HUDEP-2 (cell line): ENCODE data around the gene GSTA5.
"Not testable (repeated sequence)": the region's sequence is repeated elsewhere in the genome, so short reads cannot be mapped to it uniquely, and the experiment has no call there.

Source experiments
- DNase-seq, 76 experiments: peaks; one replicate each; lab custom pipeline; 2025; ENCODE audit not compliant: unreplicated experiment in 76 of 76; lab: John Stamatoyannopoulos, UW

Gene GSTA5

GRCh38 chr6:52799272-52799671 lies 41.3 kb downstream of the GSTA5 start:
- not testable (repeated sequence) for DNase-seq

- not testable (repeated sequence) for DNase-seq
Measured at GRCh38 chr6:52794366-52794765, 46.2 kb downstream of the GSTA5 start.

DNA sequence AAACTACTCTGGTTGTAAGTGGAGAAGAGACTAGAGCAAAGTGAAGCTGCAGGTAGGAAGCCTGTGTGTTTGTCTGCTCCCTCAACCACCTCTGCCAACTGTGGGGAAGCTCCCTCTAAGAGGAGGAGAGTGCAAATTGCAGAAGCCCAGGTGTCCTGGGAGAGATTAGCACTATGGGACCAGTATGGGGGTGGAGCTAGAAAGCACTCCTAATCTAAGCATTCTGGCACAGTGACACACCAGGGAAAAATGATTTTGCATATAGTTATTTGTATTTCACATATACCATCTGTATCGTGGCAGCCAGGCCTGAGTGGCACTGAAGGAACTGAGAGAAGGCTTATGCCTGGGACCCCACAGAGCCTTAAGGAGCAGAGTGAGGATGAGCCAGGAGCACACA lies 49.8 kb downstream of the GSTA5 start:
- no peak for DNase-seq

GRCh38 chr6:52789658-52790057 lies 51.0 kb downstream of the GSTA5 start:
- not testable (repeated sequence) for DNase-seq

- DNase-seq, result peak in 5 of 76 experiments; percentile 12 to 21 (median 14)
Measured at GRCh38 chr6:52788478-52788877, 52.1 kb downstream of the GSTA5 start.

GRCh38 chr6:52787917-52788316 lies 52.7 kb downstream of the GSTA5 start:
- no peak for DNase-seq

DNA sequence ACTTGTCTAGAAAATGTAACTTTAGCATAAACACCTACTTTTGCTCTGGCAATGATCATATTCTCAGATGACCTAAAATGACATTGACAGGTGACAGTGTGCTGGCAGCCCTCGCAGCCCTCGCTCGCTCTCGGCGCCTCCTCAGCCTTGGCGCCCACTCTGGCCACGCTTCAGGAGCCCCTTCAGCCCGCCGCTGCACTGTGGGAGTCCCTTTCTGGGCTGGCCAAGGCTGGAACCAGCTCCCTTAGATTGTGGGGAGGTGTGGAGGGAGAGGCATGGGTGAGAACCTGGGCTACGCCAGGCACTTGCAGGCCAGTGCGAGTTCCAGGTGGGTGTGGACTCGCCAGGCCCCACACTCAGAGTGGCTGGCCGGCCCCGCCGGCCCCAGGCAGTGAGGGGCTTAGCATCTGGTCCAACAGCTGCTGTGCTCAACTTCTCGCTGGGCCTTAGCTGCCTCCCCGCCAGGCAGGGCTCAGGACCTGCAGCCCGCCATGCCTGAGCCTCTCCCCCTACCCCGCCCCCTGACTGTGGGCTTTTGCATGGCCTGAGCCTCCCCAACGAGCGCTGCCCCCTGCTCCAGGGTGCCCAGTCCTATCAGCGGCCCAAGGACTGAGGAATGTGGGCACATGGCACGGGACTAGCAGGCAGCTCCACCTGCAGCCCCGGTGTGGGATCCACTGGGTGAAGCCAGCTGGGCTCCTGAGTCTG lies 54.2 kb downstream of the GSTA5 start:
- DNase-seq, result no peak

GRCh38 chr6:52782696-52783274 lies 57.8 kb downstream of the GSTA5 start:
- not testable (repeated sequence) for DNase-seq

- not testable (repeated sequence) for DNase-seq
Measured at GRCh38 chr6:52782209-52782608, 58.4 kb downstream of the GSTA5 start.
